ENCODE measurements around the gene ZFAND6. TPM values are rescaled to one million over a fixed set of nuclear protein-coding genes. Genes with fewer than 3 reads are reported as not detected.

ZFAND6 gene
- total RNA-seq, 1 donor from 2014 or later: 218 TPM

GRCh38 chr15:80167936-80168335 is 108.5 kb downstream of the ZFAND6 start:
- DNase-seq (ENCODE audit: low read depth, low spot score): no peak

- no peak for DNase-seq (ENCODE audit: low read depth, low spot score)
Observed at GRCh38 chr15:80168421-80168820, 108.9 kb downstream of the ZFAND6 start.

- no peak for DNase-seq (ENCODE audit: low read depth, low spot score)
Observed at GRCh38 chr15:80169768-80170357, 110.4 kb downstream of the ZFAND6 start.

GRCh38 chr15:80170596-80170995 is 111.1 kb downstream of the ZFAND6 start:
- DNase-seq (ENCODE audit: low read depth, low spot score): no peak

GRCh38 chr15:80171787-80172186 is 112.3 kb downstream of the ZFAND6 start:
- no peak for DNase-seq (ENCODE audit: low read depth, low spot score)

GRCh38 chr15:80172401-80172800 is 112.9 kb downstream of the ZFAND6 start:
- no peak for DNase-seq (ENCODE audit: low read depth, low spot score)

GRCh38 chr15:80173022-80173759 is 113.7 kb downstream of the ZFAND6 start:
- no peak for DNase-seq (ENCODE audit: low read depth, low spot score)

- no peak for DNase-seq (ENCODE audit: low read depth, low spot score)
Observed at GRCh38 chr15:80174017-80174746, 114.7 kb downstream of the ZFAND6 start.

- no peak for DNase-seq (ENCODE audit: low read depth, low spot score)
Observed at GRCh38 chr15:80175436-80175835, 116.0 kb downstream of the ZFAND6 start.

GRCh38 chr15:80176443-80176842 is 117.0 kb downstream of the ZFAND6 start:
- DNase-seq (ENCODE audit: low read depth, low spot score): no peak

GRCh38 chr15:80177156-80177555 is 117.7 kb downstream of the ZFAND6 start:
- DNase-seq (ENCODE audit: low read depth, low spot score): no peak

GRCh38 chr15:80179025-80179759 is 119.7 kb downstream of the ZFAND6 start:
- DNase-seq (ENCODE audit: low read depth, low spot score): peak; percentile 64

GRCh38 chr15:80179935-80180334 is 120.5 kb downstream of the ZFAND6 start:
- DNase-seq (ENCODE audit: low read depth, low spot score): no peak

- DNase-seq (ENCODE audit: low read depth, low spot score): no peak
Observed at GRCh38 chr15:80180468-80180867, 121.0 kb downstream of the ZFAND6 start.

GRCh38 chr15:80180986-80181385 is 121.5 kb downstream of the ZFAND6 start:
- DNase-seq (ENCODE audit: low read depth, low spot score): no peak

GRCh38 chr15:80182611-80183261 is 123.3 kb downstream of the ZFAND6 start:
- peak; percentile 54 for DNase-seq (ENCODE audit: low read depth, low spot score)

- DNase-seq (ENCODE audit: low read depth, low spot score): no peak
Observed at GRCh38 chr15:80183306-80183705, 123.8 kb downstream of the ZFAND6 start.

- DNase-seq (ENCODE audit: low read depth, low spot score): no peak
Observed at GRCh38 chr15:80183886-80184285, 124.4 kb downstream of the ZFAND6 start.

GRCh38 chr15:80184554-80184953 is 125.1 kb downstream of the ZFAND6 start:
- DNase-seq (ENCODE audit: low read depth, low spot score): no peak

GRCh38 chr15:80185152-80185551 is 125.7 kb downstream of the ZFAND6 start:
- DNase-seq (ENCODE audit: low read depth, low spot score): no peak

GRCh38 chr15:80186066-80186465 is 126.6 kb downstream of the ZFAND6 start:
- DNase-seq (ENCODE audit: low read depth, low spot score): no peak
